GM19324 (cell line): Measurements from ENCODE around the gene KRTAP2-2.
"Not testable (repeated sequence)": the region's sequence is repeated elsewhere in the genome, so short reads cannot be mapped to it uniquely, and the experiment has no call there.

ENCODE experiments used
- ATAC-seq: cut with Tn5 transposase; IDR thresholded peaks from one replicate; pipeline ENCODE4 v1.9.1; 2021; ENCODE audit warnings: mild to moderate bottlenecking, moderate library complexity; ENCODE audit not compliant: unreplicated experiment, low FRiP score

KRTAP2-2 gene, protein sequence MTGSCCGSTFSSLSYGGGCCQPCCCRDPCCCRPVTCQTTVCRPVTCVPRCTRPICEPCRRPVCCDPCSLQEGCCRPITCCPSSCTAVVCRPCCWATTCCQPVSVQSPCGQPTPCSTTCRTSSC

DNA sequence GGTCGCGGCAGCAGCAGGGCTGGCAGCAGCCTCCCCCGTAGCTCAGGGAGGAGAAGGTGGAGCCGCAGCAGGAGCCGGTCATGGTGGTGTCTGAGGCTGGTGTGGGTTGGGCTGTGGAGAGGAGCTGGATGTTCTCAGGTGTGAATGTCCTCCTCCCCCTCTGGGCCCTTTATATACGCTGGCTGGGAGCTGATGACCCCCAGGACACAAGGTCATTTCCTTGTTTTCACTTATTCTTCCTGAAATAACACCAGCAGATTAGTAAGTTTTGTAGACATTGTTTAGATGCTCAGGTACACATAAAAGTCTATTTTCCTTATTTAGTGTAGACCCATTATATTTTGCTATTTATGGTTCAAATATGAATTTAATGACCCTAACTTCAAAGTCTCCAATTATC lies at the start of gene KRTAP2-2:
KRTAP2-2 (minus strand) TSS at position 101 of the 400 bp plus-strand sequence; CDS start at position 82, 19 bp downstream.
- not testable (repeated sequence) for ATAC-seq

DNA sequence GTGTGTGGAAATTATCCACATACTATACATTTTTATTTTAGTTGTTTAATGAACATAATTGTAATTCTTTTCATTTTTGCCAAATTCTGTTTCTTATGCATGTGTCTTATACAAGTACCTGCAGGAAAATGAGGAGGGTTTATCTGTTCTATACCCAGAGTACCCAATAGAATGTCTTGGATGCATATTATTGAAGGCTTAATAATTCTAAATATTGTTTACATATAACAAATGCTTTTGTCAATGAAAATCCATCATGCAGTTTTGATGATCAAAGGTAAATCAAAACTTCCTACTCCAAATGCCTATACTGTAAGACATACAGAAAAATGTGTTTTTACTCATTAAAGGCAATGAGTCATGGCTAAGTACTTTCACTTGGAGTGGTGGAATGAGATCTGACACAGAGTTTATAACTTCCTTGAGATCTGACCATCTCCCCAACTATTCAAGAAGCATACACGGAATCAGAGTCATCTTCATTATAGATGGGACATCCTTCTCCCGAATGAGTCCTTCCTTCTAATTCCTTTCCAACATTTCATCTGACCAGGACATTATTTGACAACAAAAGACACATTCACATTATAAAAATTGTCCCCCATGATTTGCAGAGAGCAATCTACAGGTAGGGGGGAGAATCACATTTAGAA lies 49.5 kb upstream of the KRTAP2-2 start:
- ATAC-seq = not testable (repeated sequence)

DNA sequence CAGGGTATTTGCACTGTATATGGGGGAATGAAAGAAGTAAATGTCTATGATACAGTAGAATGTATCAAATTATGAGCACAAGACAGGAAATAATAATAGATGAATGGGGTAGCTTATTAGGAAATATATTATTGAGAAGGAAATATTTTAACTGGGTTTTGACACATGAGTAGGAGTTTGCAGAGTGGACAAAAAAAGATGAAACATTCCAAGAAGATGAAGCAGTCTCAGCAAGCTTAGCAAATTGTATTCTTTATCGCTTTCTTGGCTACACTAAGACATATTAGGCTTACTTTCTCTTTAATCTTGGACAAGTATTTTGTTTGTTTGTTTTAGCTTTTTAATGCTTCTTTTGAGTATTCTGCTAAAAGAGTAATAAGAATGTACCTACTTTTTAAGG lies 48.9 kb upstream of the KRTAP2-2 start:
- no peak for ATAC-seq

DNA sequence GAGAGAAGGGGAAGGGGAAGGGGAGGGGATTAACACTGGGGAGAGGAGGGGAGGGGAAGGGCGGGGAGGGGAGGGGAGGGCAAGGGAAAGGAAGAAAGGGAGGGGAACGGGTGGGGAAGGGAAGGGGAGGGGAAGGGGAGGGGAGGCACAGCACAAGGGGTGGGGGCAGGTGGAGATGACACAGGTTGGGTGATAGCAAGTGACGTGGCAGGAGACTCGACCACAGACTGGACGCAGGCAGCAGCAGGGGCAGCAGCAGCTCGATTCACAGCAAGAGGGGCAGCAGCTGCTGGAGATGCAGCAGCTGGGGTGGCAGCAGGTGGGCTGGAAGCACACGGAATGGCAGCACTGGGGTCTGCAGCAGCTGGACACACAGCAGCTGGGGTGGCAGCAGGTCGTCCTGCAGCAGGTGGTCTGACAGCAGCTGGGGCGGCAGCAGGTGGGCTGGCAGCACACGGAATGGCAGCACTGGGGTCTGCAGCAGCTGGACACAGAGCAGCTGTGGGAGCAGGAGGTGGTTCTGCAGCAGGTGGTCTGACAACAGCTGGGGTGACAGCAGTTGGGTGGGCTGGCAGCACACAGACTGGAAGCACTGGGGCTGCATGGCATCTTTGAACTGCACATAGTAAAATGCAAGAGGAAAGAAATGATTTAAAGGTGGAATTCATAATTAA lies 46.7 kb upstream of the KRTAP2-2 start, which contains the start of gene KRTAP4-16:
KRTAP4-16 (minus strand) TSS at position 624 of the 674 bp plus-strand sequence; CDS start at position 624, 0 bp downstream.
- no peak for ATAC-seq

DNA sequence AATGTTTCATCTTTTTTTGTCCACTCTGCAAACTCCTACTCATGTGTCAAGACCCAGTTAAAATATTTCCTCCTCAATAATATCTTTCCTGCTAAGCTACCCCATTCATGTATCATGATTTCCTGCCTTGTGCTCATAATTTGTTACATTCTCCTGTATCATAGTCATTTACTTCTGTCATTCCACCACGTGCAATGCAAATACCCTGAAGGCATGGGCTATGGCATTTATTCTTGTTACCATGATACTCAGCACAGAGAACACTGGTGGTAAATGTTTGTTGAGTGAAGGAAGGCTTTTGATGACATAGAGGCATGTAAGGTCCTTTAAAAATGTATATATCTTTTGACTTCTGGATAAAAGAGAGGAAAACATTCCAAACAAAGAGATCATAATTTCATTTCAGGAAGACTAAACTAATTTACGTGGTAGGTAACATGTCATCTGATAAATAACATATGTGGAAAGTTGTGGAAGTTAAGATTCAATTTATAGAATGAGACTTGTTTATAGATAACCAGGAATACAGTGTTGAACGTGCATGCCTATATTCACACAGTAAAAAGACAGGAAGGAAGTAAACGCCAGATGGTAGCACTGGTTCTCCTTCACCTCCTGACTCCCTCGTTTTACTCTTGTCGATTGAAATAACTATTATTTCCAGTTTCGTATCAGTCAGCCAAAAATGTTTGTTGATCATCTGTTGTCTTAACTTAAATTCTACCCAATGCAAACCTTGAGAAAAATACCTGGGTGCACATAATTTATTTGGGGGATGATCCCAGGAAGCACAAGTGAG lies 44.9 kb upstream of the KRTAP2-2 start:
- not testable (repeated sequence) for ATAC-seq

DNA sequence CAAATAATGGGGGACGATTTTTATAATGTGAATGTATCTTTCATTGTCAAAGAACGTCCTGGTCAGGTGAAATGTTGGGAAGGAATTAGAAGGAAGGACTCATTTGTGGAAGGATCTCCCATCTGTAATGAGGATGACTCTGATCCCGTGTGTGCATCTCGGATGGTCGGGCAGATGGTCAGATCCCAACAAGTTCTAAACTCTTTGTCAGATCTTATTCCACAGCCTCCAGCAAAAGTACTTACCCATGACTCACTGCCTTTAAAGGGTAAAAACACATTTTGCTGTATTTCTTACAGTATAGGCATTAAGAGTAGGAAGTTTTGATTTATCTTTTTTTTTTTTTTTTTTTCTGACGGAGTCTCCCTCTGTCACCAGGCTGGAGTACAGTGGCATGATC lies 43.5 kb upstream of the KRTAP2-2 start:
- no peak for ATAC-seq

DNA sequence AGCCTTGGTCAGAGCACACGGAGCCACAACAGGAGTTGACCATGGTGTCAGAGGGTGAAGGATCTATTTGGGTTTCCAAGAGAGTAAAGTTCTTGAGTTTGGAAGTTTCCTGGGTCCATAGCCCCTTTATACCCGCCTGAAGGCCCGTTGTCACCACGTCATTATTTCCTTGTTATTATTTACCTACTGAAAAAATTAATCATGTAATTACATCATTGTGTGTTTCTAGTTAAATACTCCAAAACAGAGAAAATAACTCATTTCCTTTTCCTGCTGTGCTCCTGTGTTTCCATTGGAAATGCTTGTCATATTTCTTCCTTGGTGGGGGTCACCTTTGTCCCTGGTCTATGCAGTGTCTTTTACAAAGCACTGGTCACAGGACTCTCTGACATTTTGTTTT lies 43.0 kb upstream of the KRTAP2-2 start, which contains the start of gene KRTAP4-8:
KRTAP4-8 (minus strand) TSS at position 101 of the 400 bp plus-strand sequence; CDS start at position 43, 58 bp downstream.
- ATAC-seq = no peak

DNA sequence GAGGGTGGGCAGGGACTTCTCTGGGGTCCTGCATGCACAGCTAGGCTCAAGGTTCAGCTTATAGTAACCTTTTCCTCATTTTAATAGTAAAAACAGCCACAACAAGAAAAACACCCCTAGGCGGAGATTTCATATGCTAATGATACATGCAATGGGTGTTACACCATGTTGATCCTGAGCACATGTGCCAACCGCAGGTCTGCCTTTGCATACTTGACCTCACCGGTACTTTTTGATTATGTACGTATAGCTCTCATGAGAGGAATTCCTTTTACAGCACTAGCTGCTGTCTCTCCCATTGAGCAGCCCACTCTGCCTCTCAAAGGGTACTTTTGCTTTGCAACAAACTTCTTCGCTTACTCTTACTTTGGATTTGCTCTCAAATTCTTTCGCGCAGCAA lies 41.0 kb upstream of the KRTAP2-2 start:
- ATAC-seq = no peak

DNA sequence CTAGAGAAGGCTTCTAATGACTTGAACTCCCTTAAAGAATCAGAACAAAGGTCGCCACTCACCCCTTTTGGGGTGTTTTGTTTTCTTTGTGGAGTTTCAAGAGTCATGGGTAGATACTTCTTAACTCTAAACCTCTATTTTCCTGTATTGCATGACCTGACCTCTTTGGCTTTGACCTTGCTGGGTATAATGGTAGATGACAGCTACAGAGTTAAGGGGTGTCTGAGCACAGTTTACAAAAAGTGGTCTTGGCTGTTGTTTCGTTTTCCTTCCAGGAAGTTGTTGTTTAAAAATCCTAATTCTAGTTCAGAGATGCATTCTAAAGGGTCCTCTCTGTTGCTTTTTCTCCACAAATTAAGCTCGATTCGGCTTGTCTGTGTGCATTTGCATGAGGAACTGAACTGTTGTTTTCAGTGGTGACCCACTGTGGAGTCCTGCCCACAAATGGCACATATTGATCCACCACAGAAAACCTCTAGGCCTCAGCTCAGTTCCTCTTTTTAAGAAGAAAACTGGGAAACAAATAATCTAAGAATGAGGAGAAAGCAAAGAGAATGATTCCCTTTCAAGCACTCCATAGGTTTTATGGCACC lies 33.8 kb upstream of the KRTAP2-2 start:
- ATAC-seq = not testable (repeated sequence)

DNA sequence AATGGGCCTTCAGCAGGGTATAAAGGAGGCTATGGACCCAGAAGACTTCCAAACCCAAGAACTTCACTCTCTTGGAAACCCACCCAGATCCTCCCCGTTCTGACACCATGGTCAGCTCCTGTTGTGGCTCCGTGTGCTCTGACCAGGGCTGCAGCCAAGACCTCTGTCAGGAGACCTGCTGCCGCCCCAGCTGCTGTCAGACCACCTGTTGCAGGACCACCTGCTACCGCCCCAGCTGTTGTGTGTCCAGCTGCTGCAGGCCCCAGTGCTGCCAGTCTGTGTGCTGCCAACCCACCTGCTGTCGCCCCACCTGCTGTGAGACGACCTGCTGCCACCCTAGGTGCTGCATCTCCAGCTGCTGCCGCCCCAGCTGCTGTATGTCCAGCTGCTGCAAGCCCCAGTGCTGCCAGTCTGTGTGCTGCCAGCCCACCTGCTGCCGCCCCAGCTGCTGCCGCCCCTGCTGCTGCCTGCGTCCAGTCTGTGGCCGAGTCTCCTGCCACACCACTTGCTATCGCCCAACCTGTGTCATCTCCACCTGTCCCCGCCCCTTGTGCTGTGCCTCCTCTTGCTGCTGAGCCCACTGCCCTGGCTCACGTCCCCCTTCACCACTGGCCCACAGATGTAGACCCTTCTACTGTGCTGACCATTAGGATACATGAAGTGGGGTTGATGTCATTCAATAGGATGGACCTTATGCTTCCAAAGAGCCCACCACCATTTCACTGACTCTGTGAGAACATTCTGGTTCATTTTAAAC lies 29.2 kb upstream of the KRTAP2-2 start, which contains the start of gene KRTAP4-7:
KRTAP4-7 (plus strand) TSS at position 51 of the 757 bp plus-strand sequence; CDS start at position 108, 57 bp downstream.
- not testable (repeated sequence) for ATAC-seq

DNA sequence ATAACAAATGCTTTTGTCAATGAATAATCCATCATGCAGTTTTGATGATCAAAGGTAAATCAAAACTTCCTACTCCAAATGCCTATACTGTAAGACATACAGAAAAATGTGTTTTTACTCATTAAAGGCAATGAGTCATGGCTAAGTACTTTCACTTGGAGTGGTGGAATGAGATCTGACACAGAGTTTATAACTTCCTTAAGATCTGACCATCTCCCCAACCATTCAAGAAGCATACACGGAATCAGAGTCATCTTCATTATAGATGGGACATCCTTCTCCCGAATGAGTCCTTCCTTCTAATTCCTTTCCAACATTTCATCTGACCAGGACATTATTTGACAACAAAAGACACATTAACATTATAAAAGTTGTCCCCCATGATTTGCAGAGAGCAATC lies 28.4 kb upstream of the KRTAP2-2 start:
- ATAC-seq = not testable (repeated sequence)

DNA sequence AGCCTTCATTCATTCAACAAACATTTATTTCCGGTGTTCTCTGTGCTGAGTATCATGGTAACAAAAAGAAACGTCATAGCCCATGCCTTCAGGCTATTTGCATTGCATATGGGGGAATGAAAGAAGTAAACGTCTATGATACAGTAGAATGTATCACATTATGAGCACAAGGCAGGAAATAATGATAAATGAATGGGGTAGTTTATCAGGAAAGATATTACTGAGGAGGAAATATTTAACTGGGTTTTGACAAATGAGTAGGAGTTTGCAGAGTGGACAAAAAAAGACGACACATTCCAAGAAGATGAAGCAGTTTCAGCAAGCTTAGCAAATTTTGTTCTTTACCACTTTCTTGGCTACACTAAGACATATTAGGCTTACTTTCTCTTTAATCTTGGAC lies 27.6 kb upstream of the KRTAP2-2 start:
- ATAC-seq = no peak

DNA sequence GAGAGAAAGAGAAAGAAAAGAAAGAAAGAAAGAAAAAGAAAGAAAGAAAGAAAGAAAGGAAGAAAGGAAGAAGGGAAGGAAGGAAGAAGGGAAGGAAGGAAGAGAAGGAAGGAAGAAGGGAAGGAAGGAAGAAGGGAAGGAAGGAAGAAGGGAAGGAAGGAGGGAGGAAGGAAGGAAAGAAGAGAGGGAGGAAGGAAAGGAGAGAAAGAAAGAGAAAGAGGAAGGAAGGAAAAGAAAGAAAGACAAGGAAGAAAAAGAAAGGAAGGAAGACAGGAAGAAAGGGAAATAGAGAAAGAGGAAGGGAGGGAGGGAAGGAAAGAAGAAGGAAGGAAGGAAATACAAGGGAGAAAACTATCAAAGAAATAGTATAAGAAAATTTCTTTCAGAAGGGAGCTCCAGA lies 21.8 kb upstream of the KRTAP2-2 start:
- ATAC-seq = no peak

DNA sequence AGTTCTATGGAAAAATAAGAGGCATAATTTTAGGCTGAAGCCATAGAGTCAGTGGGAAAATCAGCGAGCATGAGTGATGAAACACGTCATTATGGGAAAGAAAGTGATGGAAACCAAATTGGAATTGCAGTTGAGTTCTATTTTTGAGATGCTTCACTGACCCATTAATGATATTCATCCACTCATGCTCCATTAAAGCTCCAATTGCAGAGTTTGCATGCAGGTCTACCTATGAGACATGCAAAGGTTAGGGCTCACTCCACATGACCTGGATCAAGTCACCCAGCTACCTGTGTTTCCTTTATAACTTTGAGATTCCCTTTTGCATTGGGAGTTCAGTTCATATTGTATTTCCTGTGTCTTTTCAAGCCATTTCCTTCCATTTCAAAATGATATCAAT lies 18.6 kb upstream of the KRTAP2-2 start:
- ATAC-seq = no peak

DNA sequence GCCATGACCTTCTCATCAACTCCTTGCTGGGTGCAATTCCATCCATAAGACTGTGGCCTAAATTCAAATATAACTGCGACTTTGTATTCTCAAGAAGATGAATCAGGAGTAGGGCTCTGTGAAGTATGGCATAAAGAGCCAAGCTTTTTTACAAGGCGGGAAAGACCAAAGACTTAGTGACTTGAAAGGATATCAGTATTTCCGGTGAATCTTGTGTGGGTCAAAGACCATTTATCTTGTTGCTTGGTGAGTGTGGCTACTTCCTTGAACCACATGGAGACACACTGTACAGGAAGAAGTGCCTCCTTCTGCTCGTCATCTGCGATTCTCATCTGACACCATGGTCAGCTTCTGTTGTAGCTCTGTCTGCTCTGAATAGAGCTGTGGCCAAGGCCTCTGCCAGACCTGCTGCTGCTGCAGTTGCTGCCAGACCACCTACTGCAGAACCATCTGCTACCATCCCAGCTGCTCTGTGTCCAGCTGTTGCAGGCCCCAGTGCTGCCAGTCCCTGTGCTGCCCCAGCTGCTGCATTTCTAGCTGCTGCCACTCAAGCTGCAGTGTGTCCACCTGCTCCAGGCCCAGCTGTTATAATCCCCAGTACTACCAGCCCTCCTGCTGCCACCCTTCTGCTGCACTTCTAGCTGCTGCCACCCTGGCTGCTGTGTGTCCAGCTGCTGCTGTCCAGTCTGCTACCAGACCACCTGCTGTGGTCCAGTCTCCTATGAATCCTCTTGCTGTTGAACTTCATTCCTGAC lies 16.8 kb upstream of the KRTAP2-2 start:
- no peak for ATAC-seq

DNA sequence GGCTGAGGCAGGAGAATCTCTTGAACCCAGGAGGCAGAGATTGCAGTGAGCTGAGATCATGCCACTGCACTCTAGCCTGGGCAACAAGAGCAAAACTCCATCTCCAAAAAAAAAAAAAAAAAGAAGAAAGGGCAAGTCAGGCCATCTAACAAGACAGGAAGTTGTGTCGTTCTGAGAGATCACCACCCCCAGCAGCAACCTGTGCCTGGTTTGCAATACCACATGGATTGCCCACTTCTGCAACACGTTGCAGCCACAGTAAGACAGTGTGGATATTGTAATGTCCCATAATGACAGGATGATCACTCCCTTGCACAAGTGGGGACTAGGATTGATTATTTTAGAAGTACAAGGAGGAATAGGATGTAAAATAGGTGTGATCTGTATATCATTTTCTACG lies 14.0 kb upstream of the KRTAP2-2 start:
- no peak for ATAC-seq

DNA sequence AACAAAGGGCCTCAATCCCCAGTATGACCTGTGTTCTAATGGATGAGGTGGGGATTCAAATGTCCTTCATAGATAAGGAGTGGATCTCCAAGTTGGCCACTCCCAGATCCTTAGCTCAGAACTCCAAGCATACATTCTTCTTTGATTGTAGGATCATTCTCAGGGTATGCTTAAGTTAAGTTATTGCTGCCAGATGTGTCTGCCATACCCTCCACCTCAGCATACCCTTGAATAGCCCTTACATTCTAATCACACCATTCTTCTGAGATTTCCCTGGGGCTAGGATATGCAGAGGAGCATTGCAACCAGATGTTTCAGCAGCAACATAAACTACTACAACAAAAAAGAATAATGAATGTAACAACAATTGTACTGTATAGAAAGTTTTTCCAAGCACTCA lies 12.3 kb upstream of the KRTAP2-2 start:
- no peak for ATAC-seq

DNA sequence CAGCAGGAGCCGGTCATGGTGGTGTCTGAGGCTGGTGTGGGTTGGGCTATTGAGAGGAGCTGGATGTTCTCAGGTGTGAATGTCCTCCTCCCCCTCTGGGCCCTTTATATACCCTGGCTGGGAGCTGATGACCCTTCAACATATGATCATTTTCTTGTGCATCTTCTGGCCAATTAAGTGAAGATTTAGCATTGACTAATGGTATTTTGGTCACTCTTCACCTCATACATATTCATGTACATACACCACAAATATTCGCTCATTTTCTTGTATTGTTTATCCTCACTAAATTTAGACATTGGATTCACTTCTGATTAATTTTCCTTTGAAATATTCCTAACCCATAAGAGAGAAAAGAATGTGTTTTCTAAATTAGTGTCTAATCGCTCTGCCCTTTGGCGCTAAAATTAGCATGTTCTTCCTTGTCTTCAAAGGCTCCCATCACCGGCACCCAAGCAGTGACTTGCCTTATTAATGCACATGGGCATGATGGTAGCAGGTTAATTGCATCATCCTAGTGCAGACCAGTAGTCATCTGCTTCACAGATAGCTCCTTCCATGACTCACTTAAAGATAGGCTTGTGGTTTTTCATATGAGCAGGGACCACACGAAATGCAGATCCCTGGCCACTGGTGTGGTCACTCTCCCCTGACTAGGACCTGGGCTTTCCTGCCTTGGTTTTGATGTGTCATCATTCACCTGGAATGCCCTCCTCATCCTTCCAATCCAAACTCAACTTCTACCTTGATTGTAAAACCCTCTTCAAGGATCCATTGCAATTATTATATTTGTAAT lies 11.0 kb upstream of the KRTAP2-2 start, which contains the start of gene KRTAP2-4:
KRTAP2-4 (minus strand) TSS at position 51 of the 796 bp plus-strand sequence; CDS start at position 17, 34 bp downstream.
- ATAC-seq = no peak
